GM19351 (cell line): ENCODE data around the gene ARL13B.
"Not testable (repeated sequence)": the region's sequence is repeated elsewhere in the genome, so short reads cannot be mapped to it uniquely, and the experiment has no call there.

ENCODE experiments used
- ATAC-seq: cut with Tn5 transposase; IDR thresholded peaks from one replicate; pipeline ENCODE4 v1.9.1; 2021; ENCODE audit warnings: mild to moderate bottlenecking, moderate library complexity; ENCODE audit not compliant: unreplicated experiment

Gene ARL13B

DNA sequence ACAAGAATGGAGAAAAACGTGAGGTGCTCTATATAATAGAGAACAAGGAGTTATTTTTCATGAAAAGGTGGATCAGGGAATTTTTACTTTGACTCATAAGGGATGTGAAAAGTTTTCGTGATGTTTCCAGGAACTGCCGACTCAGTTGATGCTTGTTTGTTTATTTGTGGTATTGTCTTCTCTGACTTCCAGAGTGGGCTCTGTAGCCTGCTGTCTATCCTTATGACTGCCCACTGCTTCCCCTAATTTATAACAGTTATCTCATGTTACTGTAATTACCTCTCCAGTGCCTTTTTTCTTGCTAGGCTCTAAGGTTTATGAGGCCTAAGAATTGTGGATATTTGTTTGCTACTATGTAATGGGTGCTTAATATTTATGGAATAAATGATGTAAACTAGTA lies 12.3 kb downstream of the ARL13B start:
- ATAC-seq = no peak

DNA sequence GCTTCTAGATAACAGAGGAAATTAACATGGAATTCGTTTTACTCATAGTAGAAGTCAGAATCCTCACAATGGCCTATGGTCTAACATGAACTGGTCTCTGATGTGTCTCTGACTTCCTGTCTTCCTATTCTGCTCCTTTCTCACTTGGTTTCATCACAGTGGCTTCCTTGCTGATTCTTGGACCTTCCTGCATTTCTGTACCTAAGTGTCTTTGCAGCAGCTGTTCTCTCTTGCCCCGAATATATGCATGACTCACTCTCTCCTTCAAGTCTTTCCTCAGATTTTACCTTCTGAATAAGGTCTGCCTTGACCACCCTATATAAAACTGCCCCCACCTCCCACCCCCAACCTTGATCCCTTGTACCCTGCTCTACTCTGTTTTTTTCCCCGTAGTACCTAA lies 14.1 kb downstream of the ARL13B start:
- ATAC-seq = no peak

DNA sequence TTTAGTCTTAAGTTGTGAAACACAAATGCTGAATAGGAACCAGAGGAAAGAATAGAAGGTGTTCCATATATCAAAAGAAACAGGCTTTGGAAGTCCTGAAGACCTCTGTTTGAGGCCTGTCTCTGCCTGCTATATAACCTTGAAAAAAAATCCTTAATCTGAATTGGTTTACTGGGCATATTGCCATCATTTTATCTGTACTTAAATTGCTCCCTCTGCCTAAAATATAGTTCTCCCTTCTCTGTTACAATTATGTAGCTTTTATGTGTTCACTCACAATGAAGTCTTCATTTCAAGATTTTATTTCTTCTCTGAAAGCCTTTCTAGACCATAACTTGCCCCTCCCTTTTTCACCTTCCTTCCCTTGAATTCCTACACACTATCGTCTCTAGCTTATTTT lies 21.2 kb downstream of the ARL13B start:
- no peak for ATAC-seq

DNA sequence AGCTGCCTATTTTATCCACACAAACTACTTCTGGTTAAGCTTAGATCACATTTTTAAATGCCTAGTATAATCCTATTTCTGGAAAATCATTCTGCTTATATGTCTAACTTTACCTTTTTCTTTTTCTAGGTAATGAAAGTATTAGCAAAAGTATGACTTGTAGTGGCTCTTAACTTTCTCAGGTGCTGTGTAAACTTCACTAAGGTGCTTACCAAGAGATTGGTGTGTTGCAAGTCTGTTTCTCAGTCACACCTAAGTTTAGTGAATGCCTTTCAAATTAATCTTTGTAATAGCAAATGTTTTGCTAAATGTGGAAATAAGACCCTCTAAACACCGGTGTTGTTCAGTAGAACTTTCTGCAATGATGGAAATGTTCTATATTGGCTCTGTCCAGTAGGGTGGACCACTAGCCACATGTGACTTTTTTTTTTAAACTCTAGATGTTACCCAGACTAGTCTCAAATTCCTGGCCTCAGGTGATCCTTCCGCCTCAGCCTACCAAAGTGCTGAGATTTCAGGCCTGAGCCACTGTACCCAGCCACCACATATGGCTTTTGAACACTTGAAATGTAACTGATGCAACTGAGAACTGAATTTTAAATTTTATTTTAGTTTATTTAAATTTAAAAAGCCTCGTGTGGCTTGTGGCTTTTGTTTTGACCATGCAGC lies 22.0 kb downstream of the ARL13B start:
- ATAC-seq = no peak

DNA sequence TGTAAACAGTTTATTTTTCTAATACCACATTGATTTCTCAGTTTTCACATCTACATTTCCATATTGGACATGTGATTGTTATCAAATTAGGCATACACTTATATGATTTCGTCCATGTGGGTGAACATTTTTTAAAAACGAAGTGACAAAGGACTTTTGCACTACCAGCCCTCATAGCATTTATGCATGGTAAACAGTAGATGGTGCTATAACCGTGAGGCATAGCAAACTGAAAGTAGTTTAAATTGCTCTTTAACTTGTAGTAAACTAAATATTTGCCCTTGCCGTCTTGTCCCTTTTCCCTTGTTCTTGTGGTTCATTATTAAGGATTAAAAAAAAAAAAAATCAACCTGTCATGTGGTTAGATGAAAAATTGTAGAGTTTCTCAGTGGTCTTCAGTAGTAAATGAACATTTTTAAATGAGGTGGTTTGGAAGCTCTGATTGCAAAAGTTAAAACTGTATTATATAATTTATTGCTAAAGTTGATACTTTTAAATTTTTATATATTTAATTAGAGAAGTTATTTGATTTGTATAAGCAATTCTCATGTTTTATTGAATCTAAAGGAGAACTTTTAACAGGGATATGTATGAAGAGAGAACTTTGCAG lies 24.5 kb downstream of the ARL13B start:
- peak; percentile 94 for ATAC-seq

DNA sequence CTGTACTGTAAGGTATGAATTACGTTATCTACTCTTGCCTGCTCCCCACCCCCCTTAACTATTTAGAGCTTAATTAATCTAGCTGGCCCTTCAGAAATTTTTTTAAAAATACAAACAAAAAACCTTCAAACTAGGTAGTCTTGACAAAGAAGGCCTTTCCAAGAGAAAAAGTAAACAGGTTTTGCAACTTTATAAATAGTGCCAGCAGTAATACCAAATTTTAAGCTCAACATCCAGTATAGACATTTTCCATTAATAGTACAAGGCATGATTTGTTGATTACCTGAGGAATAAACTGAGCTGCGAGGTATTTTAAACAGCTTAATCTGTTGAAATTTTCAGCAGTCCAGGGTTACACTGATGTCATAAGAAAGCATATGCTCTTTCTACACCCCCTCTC lies 28.3 kb downstream of the ARL13B start:
- no peak for ATAC-seq

DNA sequence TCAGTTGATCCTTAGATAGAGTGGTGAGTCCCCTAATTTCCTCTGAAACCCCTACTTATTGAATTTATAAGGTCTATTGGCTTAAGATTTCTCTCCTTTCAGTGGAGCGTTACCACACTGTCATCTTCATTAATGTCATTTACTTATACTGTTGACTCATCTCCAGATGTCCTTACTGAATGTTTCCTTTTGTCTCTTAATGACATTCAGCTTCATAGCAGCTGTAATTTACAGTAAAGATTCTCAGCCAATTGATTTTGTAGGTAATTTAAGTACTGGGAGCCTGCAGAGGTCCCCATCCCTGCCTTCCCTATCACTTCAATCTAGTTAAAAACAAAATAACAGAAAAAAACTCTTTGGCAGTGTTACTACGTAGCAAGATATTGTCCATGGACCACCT lies 29.7 kb downstream of the ARL13B start:
- ATAC-seq = no peak

DNA sequence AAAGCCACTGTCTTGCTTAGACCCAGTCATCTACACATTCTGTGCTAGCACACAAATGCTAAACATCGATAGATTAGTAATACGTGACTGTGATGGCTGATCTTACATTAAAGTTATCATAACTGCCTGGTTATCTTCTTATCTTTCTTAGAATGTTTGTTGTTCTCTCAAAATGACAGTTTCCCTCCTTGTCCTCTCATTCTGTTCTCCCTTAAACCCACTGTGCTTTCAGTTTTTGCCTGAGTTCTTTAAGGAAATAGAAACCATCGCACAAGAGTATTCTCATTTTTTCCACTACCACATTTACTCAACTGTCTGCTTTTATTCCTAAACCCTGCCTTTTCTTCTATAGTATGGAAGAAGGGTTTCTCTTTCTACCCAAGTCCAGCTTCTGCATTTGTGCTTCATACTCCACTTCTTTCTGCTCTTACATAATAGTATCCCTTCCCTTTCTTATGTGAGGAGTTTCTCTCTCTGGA lies 31.3 kb downstream of the ARL13B start:
- ATAC-seq = no peak

DNA sequence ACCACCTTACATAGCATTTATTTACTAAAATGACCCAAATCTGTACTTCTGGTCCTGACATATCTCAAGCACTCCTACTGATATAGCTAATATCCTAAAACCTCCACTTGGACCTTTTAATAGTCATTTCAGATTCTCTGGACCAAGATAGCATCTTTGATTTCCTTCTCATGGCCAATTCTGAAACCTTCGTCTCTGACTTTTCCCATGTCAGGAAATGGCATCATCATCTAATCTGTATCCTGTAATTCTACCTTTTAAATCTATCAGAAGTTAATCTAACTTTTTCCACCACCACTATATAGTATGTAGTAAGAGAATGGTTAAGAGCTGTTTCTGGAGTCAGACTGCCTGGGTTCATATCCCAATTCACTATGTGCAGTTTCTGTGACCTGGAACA lies 32.2 kb downstream of the ARL13B start:
- no peak for ATAC-seq

DNA sequence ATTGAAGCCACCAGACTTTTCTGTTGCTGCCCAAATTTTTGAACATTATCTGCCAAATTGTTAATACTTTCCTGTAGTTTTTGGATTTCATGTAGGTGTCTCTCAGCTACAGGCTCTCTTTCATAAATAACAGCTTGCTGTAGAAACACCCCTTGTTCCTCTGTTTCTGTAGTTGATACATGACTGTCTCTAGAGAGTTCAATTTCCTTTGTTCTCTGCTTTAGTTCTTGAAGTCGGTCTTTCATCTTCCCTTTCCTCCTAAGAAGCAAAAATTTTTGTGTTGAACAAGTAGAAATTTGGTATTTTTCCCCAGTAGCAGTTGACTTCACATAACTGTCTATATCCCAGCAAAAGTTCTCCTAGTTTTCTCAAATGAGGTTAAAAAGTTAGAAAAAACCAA lies 35.1 kb downstream of the ARL13B start:
- ATAC-seq = no peak

DNA sequence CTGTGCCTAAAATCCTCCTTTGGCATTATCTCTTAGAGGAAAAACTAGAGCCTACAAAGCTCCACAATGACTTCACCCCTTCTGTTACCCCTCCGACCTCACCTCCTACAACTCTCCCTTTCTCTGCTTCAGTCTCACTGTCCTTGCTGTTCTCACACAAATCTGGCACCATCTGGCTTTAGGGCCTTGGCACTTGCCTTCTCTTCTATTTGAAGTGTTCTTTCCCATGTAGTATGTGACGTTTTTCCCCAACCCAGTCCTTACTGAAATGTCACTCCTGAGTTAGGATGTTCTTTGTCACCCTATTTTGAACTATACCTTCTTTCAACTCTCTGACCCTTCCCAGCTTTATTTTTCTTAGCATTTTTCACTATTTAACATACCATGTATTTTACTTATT lies 39.7 kb downstream of the ARL13B start:
- ATAC-seq = no peak

DNA sequence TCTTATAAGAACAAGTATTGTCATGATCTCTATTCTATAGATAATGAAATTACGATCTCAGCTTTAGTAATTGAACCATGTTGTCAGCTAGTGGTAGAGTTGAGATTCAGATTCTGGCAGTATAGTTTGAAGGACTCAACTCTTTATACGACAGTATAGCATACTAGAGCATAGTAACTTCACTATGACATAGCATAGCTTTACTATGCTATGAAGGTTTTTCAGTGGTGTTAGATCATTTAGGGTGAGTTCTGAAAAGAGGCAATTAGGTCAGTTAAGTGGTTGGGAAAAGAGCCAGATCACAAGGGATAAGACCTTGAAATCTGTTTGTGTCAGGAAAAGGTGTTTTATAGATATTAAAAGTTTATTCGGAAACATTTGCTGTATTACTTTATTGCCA lies 40.3 kb downstream of the ARL13B start:
- ATAC-seq = no peak

DNA sequence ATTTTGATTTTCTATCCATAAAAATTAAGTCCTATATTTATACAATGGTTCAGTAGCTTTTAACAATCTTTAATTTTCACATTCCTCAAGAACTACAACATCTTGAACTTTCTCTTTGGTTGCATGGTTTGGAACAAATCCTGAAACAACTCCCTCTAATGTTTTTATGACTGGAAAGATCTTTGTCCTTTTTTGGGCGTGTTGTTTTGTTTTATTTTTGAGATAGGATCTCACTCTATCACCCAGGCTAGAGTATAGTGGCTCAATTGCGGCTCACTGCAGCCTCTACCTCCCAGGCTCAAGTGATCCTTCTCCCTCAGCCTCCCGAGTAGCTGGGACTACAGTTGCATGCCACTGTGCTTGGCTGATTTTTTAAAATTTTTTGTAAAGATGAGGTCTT lies 44.4 kb downstream of the ARL13B start:
- ATAC-seq = no peak

DNA sequence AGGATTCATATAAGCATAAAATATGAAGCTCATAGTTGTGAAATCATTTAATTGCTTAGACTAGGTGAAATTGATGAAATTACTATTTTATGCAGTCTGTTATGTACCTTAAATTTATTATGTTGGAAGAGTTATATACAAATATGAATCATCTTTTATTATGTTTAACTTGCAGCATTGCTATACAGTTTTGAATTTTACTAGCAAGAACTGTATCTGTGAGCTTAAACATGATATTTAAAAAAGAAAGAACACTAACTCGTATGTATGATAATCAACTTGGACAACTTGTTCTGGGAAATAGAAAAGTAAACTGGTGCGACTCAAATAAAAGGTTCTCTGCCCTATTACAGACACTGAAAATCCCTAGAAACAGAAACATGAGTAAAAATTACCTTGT lies 46.7 kb downstream of the ARL13B start:
- ATAC-seq = no peak

DNA sequence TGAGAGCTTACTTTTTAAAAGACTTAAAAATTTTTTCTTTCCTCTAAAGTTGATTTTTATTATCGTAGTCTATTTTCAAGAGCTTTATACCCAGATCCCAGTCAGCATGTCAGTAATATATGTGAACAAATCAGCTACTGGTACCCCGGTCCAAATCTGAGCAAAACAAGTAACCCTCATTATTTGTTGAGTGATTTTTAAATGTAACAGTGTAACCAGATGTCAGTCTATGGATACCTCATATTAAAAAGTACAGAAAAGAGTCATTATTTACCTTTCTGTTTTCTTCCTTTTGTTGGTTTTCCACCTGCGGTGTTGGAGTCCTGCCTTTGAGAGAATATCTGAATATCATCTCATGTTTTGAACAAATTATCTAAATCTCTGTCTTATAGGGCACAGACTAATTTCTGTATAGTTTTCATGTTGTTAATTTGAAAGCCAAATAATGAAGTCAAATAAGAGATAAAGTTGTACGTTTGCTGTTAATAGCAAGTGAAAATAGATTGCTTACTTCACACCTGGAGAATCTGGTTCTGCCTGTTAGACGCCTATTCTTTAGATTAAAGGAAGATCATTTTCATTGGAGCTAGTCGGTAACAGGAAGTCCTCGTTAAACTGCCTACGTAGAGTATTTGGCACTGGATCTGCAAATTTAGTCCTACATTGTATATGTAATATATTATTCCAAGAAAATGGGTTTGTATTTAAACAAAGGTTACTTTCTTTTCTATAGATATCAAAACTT lies 48.3 kb downstream of the ARL13B start, which contains the start of gene STX19:
TSS of gene STX19 (minus strand) at position 505 of the 745 bp plus-strand sequence. CDS start 13,328 bp downstream, outside the sequence.
- ATAC-seq = no peak

DNA sequence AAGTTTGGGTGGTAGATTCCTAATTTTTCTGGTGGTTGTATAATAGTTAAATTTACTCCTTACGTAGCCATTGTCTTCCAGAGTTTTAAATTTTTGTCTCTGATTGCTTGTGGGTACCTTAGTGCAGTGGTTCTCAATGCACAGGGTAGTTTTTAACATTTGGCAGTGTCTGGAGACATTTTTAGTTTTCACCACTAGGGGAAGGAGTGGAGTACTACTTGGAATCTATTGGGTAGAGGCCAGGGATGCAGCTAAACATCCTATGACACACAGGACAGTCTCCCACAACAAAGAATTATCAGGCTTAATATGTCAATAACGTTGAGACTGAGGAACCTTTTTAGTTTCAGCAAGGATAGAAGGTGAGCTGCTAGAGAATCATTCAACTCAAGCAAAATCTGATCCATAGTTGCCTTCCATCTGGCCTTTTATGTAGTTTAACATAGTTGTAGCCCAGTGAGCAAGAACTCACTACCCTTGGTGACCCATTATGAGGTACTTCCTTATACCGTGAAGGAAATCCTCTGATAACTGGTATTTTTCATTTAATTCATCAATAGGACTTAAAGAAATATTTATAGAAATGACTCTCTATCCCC lies 57.1 kb downstream of the ARL13B start:
- peak; percentile 91 for ATAC-seq

DNA sequence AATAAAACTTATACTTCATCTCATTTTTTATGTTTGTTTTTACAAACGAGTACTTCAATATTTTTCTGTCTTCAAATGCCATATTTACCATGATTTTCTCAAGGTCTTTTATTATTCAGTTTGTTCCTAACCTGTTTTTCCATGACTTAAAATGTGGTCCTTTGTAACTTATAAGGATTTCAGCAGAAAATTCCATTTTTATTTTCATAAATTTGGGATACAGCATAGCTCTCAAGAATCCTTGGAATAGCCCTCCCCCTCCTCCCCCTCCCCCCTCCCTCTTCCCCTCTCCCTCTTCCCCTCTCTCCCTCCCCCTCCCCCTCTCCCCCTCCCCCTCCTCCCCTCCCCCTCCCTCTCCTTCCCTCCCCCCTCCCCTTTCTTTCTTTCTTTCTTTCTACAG lies 63.3 kb downstream of the ARL13B start:
- ATAC-seq = no peak

DNA sequence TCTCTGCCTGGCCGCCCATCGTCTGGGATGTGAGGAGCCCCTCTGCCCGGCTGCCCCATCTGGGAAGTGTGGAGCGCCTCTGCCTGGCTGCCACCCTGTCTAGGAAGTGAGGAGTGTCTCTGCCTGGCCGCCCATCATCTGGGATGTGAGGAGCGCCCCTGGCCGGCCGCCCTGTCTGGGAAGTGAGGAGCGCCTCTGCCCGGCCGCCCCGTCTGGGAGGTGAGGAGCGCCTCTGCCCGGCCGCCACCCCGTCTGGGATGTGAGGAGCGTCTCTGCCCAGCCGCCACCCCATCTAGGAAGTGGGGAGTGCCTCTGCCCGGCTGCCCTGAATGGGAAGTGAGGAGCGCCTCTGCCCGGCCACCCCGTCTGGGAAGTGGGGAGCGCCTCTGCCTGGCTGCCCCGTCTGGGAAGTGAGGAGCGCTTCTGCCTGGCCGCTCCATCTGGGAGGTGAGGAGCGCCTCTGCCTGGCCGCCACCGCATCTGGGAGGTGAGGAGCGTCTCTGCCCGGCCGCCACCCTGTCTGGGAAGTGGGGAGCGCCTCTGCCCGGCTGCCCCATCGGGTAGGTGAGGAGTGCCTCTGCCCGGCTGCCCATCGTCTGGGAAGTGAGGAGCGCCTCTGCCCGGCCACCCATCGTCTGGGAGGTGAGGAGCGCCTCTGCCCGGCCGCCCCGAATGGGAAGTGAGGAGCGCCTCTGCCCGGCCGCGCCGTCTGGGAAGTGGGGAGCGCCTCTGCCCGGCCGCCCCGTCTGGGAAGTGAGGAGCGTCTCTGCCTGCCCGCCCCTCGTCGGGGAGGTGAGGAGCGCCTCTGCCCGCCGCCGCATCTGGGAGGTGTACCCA lies 64.4 kb downstream of the ARL13B start:
- ATAC-seq = not testable (repeated sequence)

DNA sequence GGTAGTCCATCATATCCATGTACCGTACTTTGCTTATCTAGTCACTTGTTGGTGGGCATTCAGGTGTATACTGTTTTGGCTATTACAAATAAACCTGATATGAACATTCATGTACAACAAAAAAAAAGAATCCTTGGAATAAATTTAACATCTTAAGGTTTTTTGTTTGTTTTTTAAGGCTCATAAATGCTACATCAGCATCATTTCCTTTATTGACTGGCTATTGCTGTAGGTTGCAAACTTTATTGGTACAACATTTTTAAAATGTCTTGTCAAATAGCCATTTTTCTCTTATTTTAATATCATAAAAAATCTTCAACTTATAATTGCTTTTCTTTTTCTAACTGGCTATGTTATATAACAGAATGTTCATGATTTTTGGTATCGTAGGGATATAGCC lies 66.6 kb downstream of the ARL13B start:
- ATAC-seq = no peak

DNA sequence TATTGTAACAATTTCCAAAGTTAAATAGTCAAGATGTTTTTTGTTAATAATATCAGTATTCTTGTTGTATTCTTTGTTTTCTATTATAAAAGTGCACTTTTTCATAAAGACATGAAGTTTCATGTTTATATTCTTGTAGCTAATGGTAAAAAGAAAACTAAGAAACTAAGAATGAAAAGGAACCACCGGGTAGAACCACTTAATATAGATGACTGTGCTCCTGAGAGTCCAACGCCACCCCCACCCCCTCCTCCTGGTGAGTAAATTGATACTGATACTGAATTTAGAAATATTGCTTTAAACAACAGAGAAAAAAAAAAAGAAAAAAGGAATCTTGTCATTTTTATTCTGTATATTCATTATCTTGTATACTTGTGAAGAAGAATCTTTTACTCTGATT lies 69.3 kb downstream of the ARL13B start:
- no peak for ATAC-seq

DNA sequence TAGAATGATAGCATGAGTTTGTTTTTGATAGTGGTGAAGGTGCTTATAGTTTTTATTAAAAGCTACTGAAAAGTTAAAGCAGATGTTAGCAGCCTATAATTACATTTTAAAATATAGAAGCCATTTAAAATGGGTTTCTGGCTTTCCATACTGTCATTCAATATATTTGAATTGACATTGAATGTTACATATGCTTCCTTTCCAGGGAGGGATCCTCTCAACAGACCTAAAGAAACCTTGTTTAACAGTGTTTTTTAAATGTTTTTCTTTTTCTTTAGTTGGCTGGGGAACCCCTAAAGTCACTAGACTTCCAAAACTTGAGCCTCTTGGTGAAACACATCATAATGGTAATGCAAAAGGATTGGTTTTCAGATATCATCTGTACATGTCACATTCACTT lies 70.6 kb downstream of the ARL13B start:
- no peak for ATAC-seq
